Ishikawa (cell line): ENCODE measurements around the gene CD5L.

Source experiments
- CEBPB ChIP-seq: IDR thresholded peaks from 2 replicates; pipeline ENCODE4 v1.6.1; 2012
- CREB1 ChIP-seq: IDR thresholded peaks from 2 replicates; pipeline ENCODE4 v1.6.1; 2012; ENCODE audit warnings: low read depth
- EGR1 ChIP-seq: IDR thresholded peaks from 2 replicates; pipeline ENCODE4 v1.6.1; 2012
- EP300 ChIP-seq: IDR thresholded peaks from 2 replicates; pipeline ENCODE4 v1.6.1; 2012; ENCODE audit warnings: borderline replicate concordance
- FOXM1 ChIP-seq: IDR thresholded peaks from 2 replicates; pipeline ENCODE4 v1.6.1; 2012; ENCODE audit warnings: low read depth, borderline replicate concordance
- MAX ChIP-seq: IDR thresholded peaks from 2 replicates; pipeline ENCODE4 v1.6.1; 2012
- NFIC ChIP-seq: IDR thresholded peaks from 2 replicates; pipeline ENCODE4 v1.6.1; 2012
- RAD21 ChIP-seq: IDR thresholded peaks from 2 replicates; pipeline ENCODE4 v1.6.1; 2012; ENCODE audit warnings: low read depth
- REST ChIP-seq: IDR thresholded peaks from 2 replicates; pipeline ENCODE4 v1.6.1; 2012; ENCODE audit warnings: low read depth, mild to moderate bottlenecking
- TAF1 ChIP-seq: IDR thresholded peaks from 2 replicates; pipeline ENCODE4 v1.6.1; 2012; ENCODE audit warnings: low read depth, mild to moderate bottlenecking
- TCF12 ChIP-seq: IDR thresholded peaks from 2 replicates; pipeline ENCODE4 v1.6.1; 2012; ENCODE audit warnings: low read depth
- TEAD4 ChIP-seq: IDR thresholded peaks from 2 replicates; pipeline ENCODE4 v1.6.1; 2012
- USF1 ChIP-seq: IDR thresholded peaks from 2 replicates; pipeline ENCODE4 v1.6.1; 2012
- YY1 ChIP-seq: IDR thresholded peaks from 2 replicates; pipeline ENCODE4 v1.6.1; 2012; ENCODE audit warnings: low read depth
- ZBTB7A ChIP-seq: IDR thresholded peaks from 2 replicates; pipeline ENCODE4 v1.6.1; 2012; ENCODE audit warnings: low read depth

The CD5L gene

GRCh38 chr1:157849229-157849875, 7.7 kb upstream of the CD5L start:
- TF ChIP-seq CEBPB (no peak), REST (no peak), RAD21 (no peak), MAX (no peak), FOXM1 (no peak), ZBTB7A (no peak), EP300 (no peak), YY1 (no peak), USF1 (no peak), TAF1 (no peak), EGR1 (no peak), TCF12 (no peak), TEAD4 (no peak), NFIC (no peak)

- no peak for TF ChIP-seq YY1
- no peak for TF ChIP-seq ZBTB7A
- TF ChIP-seq CEBPB = no peak
- TF ChIP-seq TCF12 = no peak
- TF ChIP-seq CREB1 = no peak
- TF ChIP-seq TAF1 = no peak
- TF ChIP-seq FOXM1 = no peak
- TF ChIP-seq MAX = no peak
- no peak for TF ChIP-seq USF1
- TF ChIP-seq EP300 = no peak
- TF ChIP-seq NFIC = no peak
- no peak for TF ChIP-seq EGR1
- TF ChIP-seq RAD21 = no peak
- no peak for TF ChIP-seq REST
- TF ChIP-seq TEAD4 = no peak
These were observed 2.7 kb upstream of the CD5L start for GRCh38 chr1:157844089-157844830.

- no peak for TF ChIP-seq RAD21
- no peak for TF ChIP-seq NFIC
- no peak for TF ChIP-seq MAX
- TF ChIP-seq CEBPB = no peak
- no peak for TF ChIP-seq TAF1
- no peak for TF ChIP-seq EP300
- TF ChIP-seq ZBTB7A = no peak
- TF ChIP-seq YY1 = no peak
- TF ChIP-seq TEAD4 = no peak
- no peak for TF ChIP-seq CREB1
- no peak for TF ChIP-seq TCF12
- TF ChIP-seq USF1 = no peak
- no peak for TF ChIP-seq REST
These were observed 1.3 kb upstream of the CD5L start for GRCh38 chr1:157842939-157843338.
